WI38 (cell line): Measurements from ENCODE around the gene SMPX.

ENCODE experiments used
- H3K4me3 ChIP-seq: 2 replicates; pipeline ENCODE4 v1.5.1; 2011; ENCODE audit warnings: low read depth, mild to moderate bottlenecking, control low read depth, low read length
- CTCF ChIP-seq: IDR thresholded peaks from 2 replicates; pipeline ENCODE4 v1.5.1; 2012; ENCODE audit warnings: low read depth, mild to moderate bottlenecking, control low read depth, low read length

Gene SMPX

DNA sequence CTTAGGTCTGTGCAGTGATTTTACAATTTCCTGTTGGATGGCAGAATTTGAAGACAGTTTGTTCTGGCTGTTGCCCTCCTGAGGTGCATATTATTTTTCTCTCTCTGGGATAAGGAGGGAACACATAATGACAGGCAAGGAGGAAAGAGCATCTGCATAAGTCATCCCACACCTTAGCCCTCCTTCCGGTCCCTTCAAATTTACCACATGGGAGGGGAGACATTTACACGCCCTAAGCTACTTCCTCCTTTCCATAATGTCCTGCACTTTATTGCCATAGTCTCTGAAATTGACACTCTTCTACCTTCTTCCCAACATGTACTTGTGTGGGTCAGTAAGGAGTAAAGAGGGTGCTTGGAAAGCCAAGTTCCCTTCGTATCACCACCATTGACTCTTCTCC lies 13.9 kb downstream of the SMPX start:
- no peak overlapping the region for H3K4me3 ChIP-seq
- no peak for TF ChIP-seq CTCF

DNA sequence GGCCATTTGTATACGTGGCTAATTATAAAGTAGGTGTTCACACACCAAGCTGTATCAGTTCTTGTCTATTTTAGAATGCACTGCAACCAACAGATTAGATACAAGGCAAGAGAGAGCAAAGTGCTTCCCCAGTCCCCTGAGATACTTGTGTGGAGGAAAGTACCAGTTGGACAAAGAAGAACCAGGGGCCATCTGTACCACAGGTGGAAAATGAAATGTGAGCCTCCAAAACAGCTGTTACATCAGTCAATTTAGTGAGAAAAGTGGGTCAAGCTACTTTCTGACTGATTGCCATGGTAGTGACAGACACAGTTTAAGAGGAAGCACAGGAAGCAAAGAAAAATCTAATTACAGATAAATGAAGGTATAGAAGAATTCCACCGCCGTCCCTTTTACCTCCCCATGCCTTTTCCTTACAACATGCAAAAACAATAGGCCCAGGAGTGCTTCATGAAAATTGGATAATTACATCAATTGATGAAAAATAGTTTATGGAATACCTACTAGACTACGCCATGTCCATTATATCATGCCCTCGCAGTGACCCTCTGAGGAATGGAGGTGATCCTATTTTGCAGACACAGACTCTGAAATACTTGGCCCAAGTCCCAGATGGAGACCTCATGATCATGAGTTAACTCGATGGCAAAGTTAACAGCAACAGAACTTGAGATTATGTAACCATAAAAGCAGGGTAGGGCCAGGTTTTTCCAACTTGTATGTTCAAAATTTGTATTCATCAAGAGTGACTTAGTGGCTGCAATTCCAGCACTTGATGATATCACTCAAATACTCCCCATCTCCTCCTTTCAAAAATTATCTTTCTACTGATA lies 15.8 kb downstream of the SMPX start:
- no peak overlapping the region for H3K4me3 ChIP-seq
- TF ChIP-seq CTCF = no peak

DNA sequence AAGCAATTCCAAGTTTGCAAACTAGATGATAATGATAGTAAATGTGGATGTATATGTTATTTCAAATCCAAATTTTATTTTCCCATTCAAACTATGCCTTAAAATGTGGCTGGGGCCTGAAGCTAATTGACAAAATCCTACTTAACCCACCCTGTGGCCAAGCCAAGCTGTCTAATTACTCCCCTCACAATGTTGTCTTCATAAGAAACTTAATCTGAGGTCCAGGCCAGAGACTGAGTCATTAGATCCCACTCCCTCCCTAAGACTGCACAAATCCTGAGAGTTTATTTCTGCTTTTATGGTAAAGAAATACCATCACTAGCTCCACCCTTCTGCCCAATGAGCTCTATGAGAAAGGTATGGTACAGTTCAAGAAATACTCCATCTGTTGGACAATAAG lies 16.6 kb downstream of the SMPX start:
- TF ChIP-seq CTCF = no peak
- no peak overlapping the region for H3K4me3 ChIP-seq

DNA sequence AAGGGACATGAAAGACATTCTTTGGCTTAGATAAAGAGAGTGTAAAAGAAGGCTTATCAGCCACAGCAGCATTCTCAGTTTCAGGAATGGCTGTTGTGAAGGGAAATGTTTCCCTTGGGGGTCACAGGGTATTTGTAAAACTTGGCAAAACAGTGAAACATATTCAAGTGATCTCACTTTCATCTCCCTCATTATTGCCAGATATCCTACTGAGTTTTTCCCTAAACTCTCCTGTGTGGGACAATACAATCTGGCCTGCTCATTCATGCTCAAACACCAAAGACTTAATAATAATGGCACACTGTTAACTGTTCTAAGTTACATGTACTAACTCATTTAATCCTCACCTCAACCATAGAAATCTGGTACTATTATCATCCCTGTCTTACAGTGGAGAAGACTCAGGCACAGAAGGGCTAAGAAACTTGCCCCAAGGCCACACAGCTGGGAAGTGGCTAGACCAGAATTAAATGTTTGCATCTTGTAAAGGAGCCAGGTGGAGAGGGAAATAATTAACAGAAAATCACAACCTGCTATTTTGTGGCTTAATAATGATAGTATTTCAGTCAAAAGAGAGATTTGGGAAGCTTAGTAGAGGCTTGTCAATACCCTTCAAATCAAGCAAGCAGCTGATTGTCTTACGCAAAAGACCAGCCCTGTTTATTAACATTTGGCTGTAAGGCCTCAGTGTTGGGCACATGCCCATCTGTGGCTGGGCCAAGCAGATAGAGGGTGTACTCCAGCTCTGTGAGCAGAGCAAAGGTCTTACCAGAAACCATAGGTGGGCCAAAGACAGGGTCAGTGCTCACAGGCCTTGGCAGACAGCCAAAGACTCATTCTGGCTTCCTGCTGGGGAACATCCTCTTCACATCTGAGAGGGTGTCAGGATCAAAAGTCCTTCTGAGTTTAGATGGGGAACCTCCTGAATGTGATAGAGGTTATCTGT lies 17.3 kb downstream of the SMPX start:
- no peak for TF ChIP-seq CTCF
- H3K4me3 ChIP-seq = no peak overlapping the region

GRCh38 chrX:21738950-21739287 lies 19.0 kb downstream of the SMPX start:
- TF ChIP-seq CTCF = no peak
- no peak overlapping the region for H3K4me3 ChIP-seq

DNA sequence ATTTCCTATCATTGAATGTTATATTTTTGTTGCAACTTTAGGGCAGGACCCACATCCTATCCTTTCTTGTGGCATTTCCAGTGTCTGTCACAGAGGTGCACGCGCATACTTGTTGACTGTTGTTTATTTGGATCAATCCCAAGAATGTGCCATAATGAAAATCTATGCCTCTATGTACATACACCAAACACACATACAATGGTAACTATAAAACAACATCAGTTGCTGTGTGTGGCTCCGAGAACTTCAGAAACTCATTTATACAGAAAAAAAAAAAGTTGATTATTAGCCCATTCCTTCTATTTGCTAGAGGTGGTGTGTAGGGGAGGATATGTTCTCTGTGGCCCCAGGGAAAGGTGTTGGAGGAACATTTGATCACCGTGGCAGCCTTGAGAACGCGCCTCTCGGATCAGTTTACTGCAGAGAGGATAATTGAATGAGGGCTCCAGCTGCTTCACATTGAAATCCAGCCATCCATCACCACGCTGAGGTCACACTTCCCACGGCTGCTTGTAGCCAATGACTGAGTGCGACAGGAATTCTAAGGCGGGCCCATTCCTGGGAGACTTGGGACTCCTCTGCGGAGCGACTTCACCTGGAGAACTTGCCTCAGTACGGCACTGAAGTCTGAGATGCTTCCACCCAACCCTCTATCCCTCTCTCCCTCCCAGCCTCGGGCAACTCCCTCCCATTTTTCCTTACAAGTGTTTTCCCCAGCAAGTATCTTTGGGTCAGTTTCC lies 19.5 kb downstream of the SMPX start:
- TF ChIP-seq CTCF = no peak
- no peak overlapping the region for H3K4me3 ChIP-seq
